Smooth muscle cell (in vitro differentiated cells): ENCODE results near the gene RBM19. TPM values are rescaled to one million over a fixed set of nuclear protein-coding genes. Genes with fewer than 3 reads are reported as not detected.
A peak's percentile ranks its signal among the peaks of the same experiment; 100 is the strongest.

Experiments
- DNase-seq: peaks from one replicate; lab custom pipeline; 2025; ENCODE audit not compliant: unreplicated experiment; lab: John Stamatoyannopoulos, UW
- H2AFZ ChIP-seq: fragments of 200-600 bp; sonication (generic); 2 replicates; pipeline ENCODE4 v1.6.0; 2016; ENCODE audit warnings: antibody characterized with exemption, low read depth, mild to moderate bottlenecking
- H3F3A ChIP-seq: fragments of 200-600 bp; sonication (generic); 2 replicates; pipeline ENCODE4 v1.6.0; 2017; ENCODE audit warnings: antibody characterized with exemption, low read depth
- H3K27ac ChIP-seq: fragments of 200-600 bp; sonication (generic); 2 replicates; pipeline ENCODE4 v1.5.1; 2016; ENCODE audit warnings: low read depth, mild to moderate bottlenecking
- H3K27me3 ChIP-seq: fragments of 200-600 bp; sonication (generic); 2 replicates; pipeline ENCODE4 v1.6.1; 2016; ENCODE audit warnings: low read depth, mild to moderate bottlenecking
- H3K36me3 ChIP-seq: fragments of 200-600 bp; sonication (generic); 2 replicates; pipeline ENCODE4 v1.5.1; 2016; ENCODE audit warnings: low read depth
- H3K4me1 ChIP-seq: fragments of 200-600 bp; sonication (generic); 2 replicates; pipeline ENCODE4 v1.5.1; 2016; ENCODE audit warnings: low read depth
- H3K4me2 ChIP-seq: fragments of 200-600 bp; sonication (generic); 2 replicates; pipeline ENCODE4 v1.6.0; 2016; ENCODE audit warnings: mild to moderate bottlenecking
- H3K4me3 ChIP-seq: fragments of 200-600 bp; sonication (generic); 2 replicates; pipeline ENCODE4 v1.5.1; 2016; ENCODE audit warnings: mild to moderate bottlenecking
- H3K79me2 ChIP-seq: fragments of 200-600 bp; sonication (generic); 2 replicates; pipeline ENCODE4 v1.6.0; 2016; ENCODE audit warnings: low read depth, mild to moderate bottlenecking
- H3K9ac ChIP-seq: fragments of 200-600 bp; sonication (generic); 2 replicates; pipeline ENCODE4 v1.6.0; 2016; ENCODE audit warnings: low read depth
- H3K9me3 ChIP-seq: fragments of 200-600 bp; sonication (generic); replicated peaks from 2 replicates; pipeline ENCODE4 v1.5.1; 2016; ENCODE audit warnings: low read depth
- H4K20me1 ChIP-seq: fragments of 200-600 bp; sonication (generic); 2 replicates; pipeline ENCODE4 v1.6.0; 2016; ENCODE audit warnings: low read depth
- WGBS: methylation state at CpG from one replicate; pipeline ENCODE4 v1.1.7; 2016; ENCODE audit warnings: low lambda C conversion rate; 5-methylcytosine and 5-hydroxymethylcytosine counted together
- polyA plus RNA-seq: library from polyadenylated mRNA; unstranded; fragments of >200 nt; fragmentation: Nextera tagmentation; extraction: Ambion mirVana; gene quantifications from 2 replicates; pipeline ENCODE4 v1.2.1, GENCODE V29; 2016
- total RNA-seq: library from RNA; depleted of rRNA; stranded (reverse); fragments of >200 nt; gene quantifications from 2 replicates; pipeline ENCODE4 v1.2.3, GENCODE V29; 2014
- TF ChIP-seq, protein P1 (sequence below): fragments of 200-600 bp; sonication (generic); IDR thresholded peaks from 2 replicates; pipeline ENCODE4 v1.5.1; 2017; ENCODE audit warnings: borderline replicate concordance, mild to moderate bottlenecking, antibody characterized with exemption; ENCODE audit not compliant: insufficient read depth, poor library complexity, severe bottlenecking

RBM19 gene
- total and polyA plus RNA-seq, 2 experiments from 2014 or later, result 12.8 to 15.9 TPM

DNA sequence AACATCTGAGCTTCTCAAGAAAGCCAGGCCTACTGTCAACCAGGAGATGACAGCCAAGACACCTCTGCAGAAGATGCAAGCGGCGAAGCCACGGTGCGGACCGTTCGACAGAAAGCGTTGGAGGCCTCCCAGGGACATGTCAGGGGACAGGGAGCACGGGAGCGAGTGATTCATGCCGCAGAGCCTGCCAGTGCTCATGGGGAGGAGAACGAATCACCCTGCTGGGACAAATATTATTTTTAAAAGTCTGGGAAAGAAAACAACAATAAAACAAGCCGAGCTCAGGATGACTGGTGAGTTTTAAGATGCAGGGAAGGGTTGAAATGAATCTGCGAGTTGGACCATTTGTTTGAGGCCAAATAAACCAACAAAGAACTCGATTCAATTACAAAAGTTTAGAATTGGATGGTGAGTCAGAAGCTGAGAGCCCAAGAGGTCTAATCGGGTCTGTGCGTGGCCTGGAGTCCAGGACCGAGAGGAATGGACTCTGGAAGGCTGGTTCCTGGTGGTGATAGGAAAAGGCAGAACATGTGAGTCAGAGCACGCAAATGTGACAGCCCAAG lies 91.0 kb downstream of the RBM19 start:
- Histone ChIP-seq H3K4me3 (no peak overlapping the region), H3K27me3 (no peaks in the 10 kb centered on the region), H3K4me1 (peaks cover 2% of the 10 kb centered on the region), H3K9ac (peak overlapping the region; percentile 71), H3F3A (no peaks in the 10 kb centered on the region), H4K20me1 (no peaks in the 10 kb centered on the region), H3K36me3 (no peaks in the 10 kb centered on the region), H3K4me2 (peak overlapping the region; percentile 59), H2AFZ (no peak overlapping the region), H3K79me2 (no peaks in the 10 kb centered on the region), H3K9me3 (no peaks in the 10 kb centered on the region), H3K27ac (peak overlapping the region; percentile 89)
- no peak for DNase-seq
- TF ChIP-seq, protein P1, sequence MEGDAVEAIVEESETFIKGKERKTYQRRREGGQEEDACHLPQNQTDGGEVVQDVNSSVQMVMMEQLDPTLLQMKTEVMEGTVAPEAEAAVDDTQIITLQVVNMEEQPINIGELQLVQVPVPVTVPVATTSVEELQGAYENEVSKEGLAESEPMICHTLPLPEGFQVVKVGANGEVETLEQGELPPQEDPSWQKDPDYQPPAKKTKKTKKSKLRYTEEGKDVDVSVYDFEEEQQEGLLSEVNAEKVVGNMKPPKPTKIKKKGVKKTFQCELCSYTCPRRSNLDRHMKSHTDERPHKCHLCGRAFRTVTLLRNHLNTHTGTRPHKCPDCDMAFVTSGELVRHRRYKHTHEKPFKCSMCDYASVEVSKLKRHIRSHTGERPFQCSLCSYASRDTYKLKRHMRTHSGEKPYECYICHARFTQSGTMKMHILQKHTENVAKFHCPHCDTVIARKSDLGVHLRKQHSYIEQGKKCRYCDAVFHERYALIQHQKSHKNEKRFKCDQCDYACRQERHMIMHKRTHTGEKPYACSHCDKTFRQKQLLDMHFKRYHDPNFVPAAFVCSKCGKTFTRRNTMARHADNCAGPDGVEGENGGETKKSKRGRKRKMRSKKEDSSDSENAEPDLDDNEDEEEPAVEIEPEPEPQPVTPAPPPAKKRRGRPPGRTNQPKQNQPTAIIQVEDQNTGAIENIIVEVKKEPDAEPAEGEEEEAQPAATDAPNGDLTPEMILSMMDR, result no peak
- 45% methylated on average over 18 of the region's 18 CpGs for WGBS

DNA sequence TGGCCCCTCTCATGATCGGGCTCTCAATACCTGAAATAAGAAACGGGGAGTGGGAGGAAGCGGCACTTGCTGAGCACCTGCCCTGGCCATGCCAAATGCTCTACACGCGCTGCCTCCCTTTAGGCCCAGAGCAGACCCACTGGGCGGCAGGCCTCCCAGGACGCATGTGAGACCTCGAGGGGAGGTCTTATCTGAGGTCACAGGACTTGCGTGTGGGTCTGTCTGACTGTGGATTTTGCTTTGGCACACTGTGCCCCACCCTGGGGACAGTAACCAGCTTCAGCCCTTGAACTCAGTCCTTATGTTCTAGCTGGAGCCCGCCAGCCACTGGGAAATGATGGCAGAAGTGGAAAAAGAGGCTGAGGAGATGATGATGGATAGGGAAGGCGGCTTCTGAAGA lies 91.8 kb downstream of the RBM19 start:
- peaks cover 8% of the 10 kb centered on the region for H3K4me1 ChIP-seq
- no peak overlapping the region for H3K9ac ChIP-seq
- peak overlapping the region; percentile 89 for H3K27ac ChIP-seq
- no peaks in the 10 kb centered on the region for H4K20me1 ChIP-seq
- H3K79me2 ChIP-seq, result no peaks in the 10 kb centered on the region
- no peaks in the 10 kb centered on the region for H3K9me3 ChIP-seq
- H3K36me3 ChIP-seq, result no peaks in the 10 kb centered on the region
- TF ChIP-seq, protein P1, result no peak
- H3K4me2 ChIP-seq, result no peak overlapping the region
- H2AFZ ChIP-seq, result no peak overlapping the region
- no peak for DNase-seq
- WGBS, result 98% methylated on average over 11 of the region's 11 CpGs
- no peak overlapping the region for H3K4me3 ChIP-seq
- no peaks in the 10 kb centered on the region for H3F3A ChIP-seq
- no peaks in the 10 kb centered on the region for H3K27me3 ChIP-seq

DNA sequence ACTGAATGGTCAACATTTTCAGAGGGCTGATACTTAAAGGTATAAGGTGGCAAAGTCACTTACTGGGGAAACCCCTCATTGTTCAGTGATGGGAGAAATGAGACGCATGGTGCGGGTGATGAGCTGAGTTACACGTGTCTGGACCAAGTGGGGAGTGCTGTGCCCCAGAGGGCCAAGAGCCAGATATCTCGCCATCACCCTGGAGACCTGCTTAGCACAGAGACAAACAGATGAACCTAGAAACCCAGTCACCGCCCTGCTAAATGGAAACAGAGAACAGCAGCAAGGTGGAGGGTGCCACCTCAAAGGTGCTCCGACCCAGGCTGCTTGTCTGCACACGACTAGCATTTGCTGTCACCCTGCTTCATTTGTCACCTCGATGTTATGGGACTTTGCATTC lies 92.4 kb downstream of the RBM19 start:
- Histone ChIP-seq H3K27ac (no peak overlapping the region), H3K4me2 (no peak overlapping the region), H3K9me3 (no peaks in the 10 kb centered on the region), H2AFZ (no peak overlapping the region), H3K4me3 (no peak overlapping the region), H4K20me1 (no peaks in the 10 kb centered on the region), H3K79me2 (no peaks in the 10 kb centered on the region), H3K9ac (no peak overlapping the region), H3K27me3 (no peaks in the 10 kb centered on the region), H3K36me3 (no peaks in the 10 kb centered on the region), H3F3A (no peaks in the 10 kb centered on the region), H3K4me1 (peaks cover 8% of the 10 kb centered on the region)
- WGBS, result 96% methylated on average over 8 of the region's 8 CpGs
- TF ChIP-seq, protein P1, result no peak
- no peak for DNase-seq

DNA sequence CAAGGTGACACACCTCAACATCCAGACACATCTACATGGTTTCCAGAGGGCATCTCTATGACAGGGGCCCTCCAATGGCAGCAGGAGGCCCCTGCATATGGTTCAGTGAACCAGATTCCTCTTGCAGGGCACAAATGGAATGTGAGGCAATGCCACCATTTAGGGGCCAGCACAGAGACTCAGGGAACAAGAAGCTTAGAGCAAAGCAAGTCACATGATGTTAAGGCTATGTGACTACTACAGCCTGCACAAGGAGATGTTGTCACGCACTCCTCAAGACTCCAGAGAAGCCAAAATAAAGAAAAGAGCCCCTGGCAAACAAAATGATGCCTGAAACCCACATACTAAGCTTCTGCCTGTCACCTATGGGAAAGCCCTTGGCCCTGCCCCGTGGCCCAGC lies 95.2 kb downstream of the RBM19 start:
- H4K20me1 ChIP-seq, result no peaks in the 10 kb centered on the region
- H3K9me3 ChIP-seq, result no peaks in the 10 kb centered on the region
- H3K4me3 ChIP-seq, result no peak overlapping the region
- TF ChIP-seq, protein P1, result no peak
- WGBS, result 97% methylated on average over 2 of the region's 2 CpGs
- no peak overlapping the region for H3K9ac ChIP-seq
- H3K4me1 ChIP-seq, result peaks cover 8% of the 10 kb centered on the region
- no peak overlapping the region for H3K27ac ChIP-seq
- H3K79me2 ChIP-seq, result no peaks in the 10 kb centered on the region
- H2AFZ ChIP-seq, result no peak overlapping the region
- H3F3A ChIP-seq, result no peaks in the 10 kb centered on the region
- H3K27me3 ChIP-seq, result no peaks in the 10 kb centered on the region
- no peak for DNase-seq
- no peaks in the 10 kb centered on the region for H3K36me3 ChIP-seq
- H3K4me2 ChIP-seq, result no peak overlapping the region
